Bronchial epithelial cell (primary cell): ENCODE data around the gene SLU7. TPM values are rescaled to one million over a fixed set of nuclear protein-coding genes. Genes with fewer than 3 reads are reported as not detected.

Experiments
- DNase-seq: peaks from one replicate; pipeline ENCODE4 v3.0.0-alpha.2; 2010; ENCODE audit warnings: low read depth
- FAIRE-seq: peaks from 2 replicates; lab custom pipeline; 2011; peaks lifted over from hg19 to GRCh38; lab: Jason Lieb, UNC
- H3K27me3 ChIP-seq: 2 replicates; pipeline ENCODE4 v1.5.1; 2011; ENCODE audit warnings: low read length; ENCODE audit not compliant: control insufficient read depth, insufficient read depth
- H3K36me3 ChIP-seq: 2 replicates; pipeline ENCODE4 v1.5.1; 2011; ENCODE audit warnings: low read length; ENCODE audit not compliant: control insufficient read depth, insufficient read depth
- H3K4me3 ChIP-seq: 2 replicates; pipeline ENCODE4 v1.5.1; 2011; ENCODE audit warnings: mild to moderate bottlenecking, low read depth, low read length, control low read depth
- total RNA-seq: library from RNA; depleted of rRNA; stranded (reverse); fragments of >200 nt; gene quantifications from 2 replicates; pipeline ENCODE4 v1.2.1, GENCODE V29; 2014
- TF ChIP-seq, protein P1 (sequence below): IDR thresholded peaks from 2 replicates; pipeline ENCODE4 v1.5.1; 2011; ENCODE audit warnings: mild to moderate bottlenecking, moderate library complexity, low read length, control low read depth, inconsistent platforms; ENCODE audit not compliant: insufficient read depth, severe bottlenecking

SLU7 gene
- total RNA-seq, 1 donor from 2014 or later, result 51.3 TPM

DNA sequence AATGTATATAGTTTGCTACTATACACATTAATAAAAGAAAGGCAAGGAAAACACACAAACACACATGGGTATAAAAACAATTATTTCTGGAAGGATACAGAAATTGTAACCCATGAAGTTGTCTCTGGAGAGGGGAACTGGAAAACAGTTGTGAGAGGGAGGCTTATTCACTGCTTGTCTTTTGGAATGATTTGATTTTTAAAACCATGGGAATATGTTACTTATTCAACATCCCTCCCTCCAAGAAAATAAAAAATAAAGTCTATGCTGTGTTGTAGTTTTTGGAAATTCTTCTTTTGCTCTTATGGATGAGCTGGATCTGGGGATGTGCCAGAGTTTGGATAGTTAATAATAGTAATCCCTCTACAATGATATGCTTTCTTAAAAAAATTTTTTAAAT lies 42.5 kb downstream of the SLU7 start:
- TF ChIP-seq, protein P1, sequence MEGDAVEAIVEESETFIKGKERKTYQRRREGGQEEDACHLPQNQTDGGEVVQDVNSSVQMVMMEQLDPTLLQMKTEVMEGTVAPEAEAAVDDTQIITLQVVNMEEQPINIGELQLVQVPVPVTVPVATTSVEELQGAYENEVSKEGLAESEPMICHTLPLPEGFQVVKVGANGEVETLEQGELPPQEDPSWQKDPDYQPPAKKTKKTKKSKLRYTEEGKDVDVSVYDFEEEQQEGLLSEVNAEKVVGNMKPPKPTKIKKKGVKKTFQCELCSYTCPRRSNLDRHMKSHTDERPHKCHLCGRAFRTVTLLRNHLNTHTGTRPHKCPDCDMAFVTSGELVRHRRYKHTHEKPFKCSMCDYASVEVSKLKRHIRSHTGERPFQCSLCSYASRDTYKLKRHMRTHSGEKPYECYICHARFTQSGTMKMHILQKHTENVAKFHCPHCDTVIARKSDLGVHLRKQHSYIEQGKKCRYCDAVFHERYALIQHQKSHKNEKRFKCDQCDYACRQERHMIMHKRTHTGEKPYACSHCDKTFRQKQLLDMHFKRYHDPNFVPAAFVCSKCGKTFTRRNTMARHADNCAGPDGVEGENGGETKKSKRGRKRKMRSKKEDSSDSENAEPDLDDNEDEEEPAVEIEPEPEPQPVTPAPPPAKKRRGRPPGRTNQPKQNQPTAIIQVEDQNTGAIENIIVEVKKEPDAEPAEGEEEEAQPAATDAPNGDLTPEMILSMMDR, result no peak
- H3K4me3 ChIP-seq, result no peak overlapping the region
- DNase-seq (no peak), FAIRE-seq (no peak)
- peaks cover 3% of the 10 kb centered on the region for H3K27me3 ChIP-seq
- no peaks in the 10 kb centered on the region for H3K36me3 ChIP-seq

DNA sequence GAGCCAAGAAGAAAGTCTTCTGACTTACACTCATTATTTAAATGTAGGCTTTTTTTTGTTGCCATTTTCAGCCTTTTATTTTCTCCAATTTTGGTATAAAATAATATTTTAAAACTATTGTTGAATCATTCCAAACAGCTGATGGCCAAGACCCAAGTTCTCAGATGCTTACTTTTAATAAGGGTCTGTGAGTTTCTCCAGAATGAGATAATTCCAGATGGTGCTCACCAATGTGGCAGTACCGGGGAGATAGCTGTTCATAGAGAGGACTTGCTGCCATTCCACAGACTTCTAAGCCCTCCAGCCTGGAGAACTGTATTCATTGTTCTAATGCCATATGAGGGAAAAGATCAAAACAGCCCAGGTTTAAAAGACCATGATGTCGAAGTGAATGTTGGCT lies 43.2 kb downstream of the SLU7 start:
- Histone ChIP-seq H3K4me3 (no peak overlapping the region), H3K27me3 (peaks cover 2% of the 10 kb centered on the region), H3K36me3 (no peaks in the 10 kb centered on the region)
- TF ChIP-seq, protein P1, result no peak
- no peak for DNase-seq
- FAIRE-seq, result no peak

DNA sequence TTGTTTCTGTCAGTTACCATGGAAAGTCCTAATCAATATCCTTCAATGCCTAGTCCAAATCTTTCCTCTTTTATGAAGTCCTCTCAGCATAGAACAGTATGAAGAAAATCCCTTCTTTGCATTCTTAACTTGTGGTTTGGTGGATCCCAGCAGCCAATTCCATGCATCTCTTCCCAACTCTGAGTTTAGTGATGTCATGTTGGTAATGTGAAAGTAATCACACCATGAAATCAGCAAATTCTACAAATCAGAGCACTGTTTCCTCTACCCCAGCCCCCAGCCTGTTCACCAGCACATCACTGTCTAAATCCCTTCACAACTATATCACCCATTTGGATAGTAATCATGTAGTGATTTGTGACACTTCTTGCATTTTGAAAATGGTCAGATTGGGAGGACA lies 43.7 kb downstream of the SLU7 start:
- Histone ChIP-seq H3K36me3 (no peaks in the 10 kb centered on the region), H3K27me3 (peaks cover 2% of the 10 kb centered on the region), H3K4me3 (no peak overlapping the region)
- FAIRE-seq, result no peak
- DNase-seq, result no peak
- TF ChIP-seq, protein P1, result no peak

DNA sequence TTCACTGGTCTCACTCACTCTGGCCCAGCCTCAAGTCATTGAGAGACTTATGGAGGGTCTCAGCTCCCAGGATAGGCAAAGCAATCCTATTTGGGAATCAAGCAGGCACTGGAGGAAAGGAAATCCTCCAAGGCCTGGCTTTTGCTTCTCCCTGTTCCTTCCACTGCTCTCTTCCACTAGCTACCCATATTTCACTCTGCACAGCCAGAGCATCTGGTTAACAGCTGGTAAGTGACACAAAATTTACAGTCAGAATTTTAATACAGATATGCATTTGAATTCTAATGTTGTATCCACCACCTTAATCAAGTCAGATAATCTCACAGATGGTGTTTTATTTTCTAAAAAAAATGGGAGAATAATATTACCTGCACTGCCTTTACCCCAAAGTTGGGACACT lies 47.6 kb downstream of the SLU7 start:
- FAIRE-seq, result no peak
- TF ChIP-seq, protein P1, result no peak
- DNase-seq, result no peak
- no peaks in the 10 kb centered on the region for H3K36me3 ChIP-seq
- H3K4me3 ChIP-seq, result no peak overlapping the region
- peaks cover 3% of the 10 kb centered on the region for H3K27me3 ChIP-seq

DNA sequence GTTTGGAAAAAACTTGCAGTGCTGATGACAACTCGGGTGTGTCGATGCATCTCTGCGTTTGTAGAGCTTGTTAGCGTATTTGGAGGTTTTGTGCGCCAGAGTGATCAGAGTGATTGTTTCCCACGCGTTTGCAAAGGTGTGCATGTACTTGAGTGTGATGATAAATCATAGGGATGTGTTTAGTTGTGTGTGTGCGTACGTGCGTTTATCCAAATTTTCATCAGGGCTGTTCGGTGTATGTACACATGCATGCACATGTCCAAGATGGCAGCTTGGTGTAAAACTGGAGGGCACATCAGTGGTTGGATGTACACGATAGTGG lies 48.2 kb downstream of the SLU7 start:
- DNase-seq (no peak), FAIRE-seq (no peak)
- Histone ChIP-seq H3K36me3 (no peaks in the 10 kb centered on the region), H3K4me3 (peak overlapping the region; percentile 28), H3K27me3 (peaks cover 3% of the 10 kb centered on the region)
- TF ChIP-seq, protein P1, result no peak

DNA sequence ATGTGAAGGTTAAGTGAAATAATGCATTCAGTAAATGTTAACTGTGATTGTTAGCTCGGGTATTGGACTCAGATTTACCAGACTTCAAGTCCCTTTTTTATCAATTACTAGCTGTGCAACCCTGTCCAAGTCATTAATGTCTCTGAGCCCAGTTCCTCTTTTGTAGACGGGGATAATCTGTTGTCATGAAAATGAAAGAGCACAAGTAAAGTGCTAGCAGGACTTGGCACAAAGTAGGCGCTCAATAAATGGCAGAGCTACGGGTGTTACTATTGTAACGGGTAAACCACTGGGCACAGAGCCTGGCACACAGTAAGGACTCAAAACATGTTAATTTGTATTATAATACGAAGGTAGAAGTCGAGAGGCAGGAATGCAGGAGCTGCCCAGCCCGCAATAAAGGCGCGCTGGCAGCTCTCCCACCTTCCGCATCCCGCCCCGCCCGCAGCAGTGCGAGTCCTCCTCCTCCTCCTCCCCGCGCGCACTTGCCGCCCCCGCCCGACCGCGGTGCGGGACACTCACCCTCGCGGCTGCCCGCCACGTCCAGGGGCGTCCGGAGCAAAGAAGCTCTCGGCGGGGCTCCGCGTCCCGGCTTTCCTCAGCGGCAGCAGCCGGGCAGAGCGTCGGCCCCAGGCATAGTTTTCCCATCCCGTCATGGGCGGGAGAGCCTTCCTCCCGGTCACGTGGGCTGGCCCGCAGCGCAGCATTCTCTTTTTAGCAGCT lies 48.7 kb downstream of the SLU7 start, which contains the start of gene C1QTNF2:
TSS of gene C1QTNF2 (minus strand) at position 637 of the 723 bp plus-strand sequence. CDS start 15,615 bp downstream, outside the sequence.
- no peaks in the 10 kb centered on the region for H3K36me3 ChIP-seq
- H3K27me3 ChIP-seq, result peaks cover 3% of the 10 kb centered on the region
- TF ChIP-seq, protein P1, result no peak
- H3K4me3 ChIP-seq, result peak within 1 kb of the TSS; percentile 28
- DNase-seq (peak; percentile 43), FAIRE-seq (no peak)
